H7 (cell line): Measurements from ENCODE around the gene RAPGEF4. TPM values are rescaled to one million over a fixed set of nuclear protein-coding genes. Genes with fewer than 3 reads are reported as not detected.

Source experiments
- DNase-seq: peaks from one replicate; pipeline ENCODE4 v3.0.0; 2012
- H3K27me3 ChIP-seq: 2 replicates; pipeline ENCODE4 v1.6.0; 2011; ENCODE audit warnings: mild to moderate bottlenecking, low read length; ENCODE audit not compliant: control insufficient read depth, insufficient read depth
- H3K36me3 ChIP-seq: replicated peaks from 2 replicates; pipeline ENCODE4 v1.5.1; 2011; ENCODE audit warnings: low read length; ENCODE audit not compliant: control insufficient read depth, insufficient read depth
- H3K4me3 ChIP-seq: 2 replicates; pipeline ENCODE4 v1.5.1; 2011; ENCODE audit warnings: low read depth, mild to moderate bottlenecking, control low read depth, low read length, moderate library complexity; ENCODE audit not compliant: insufficient read depth
- total RNA-seq: library from RNA; depleted of rRNA; stranded (reverse); fragments of >200 nt; shearing (Covaris generic); gene quantifications from 2 replicates; pipeline ENCODE4 v1.2.3, GENCODE V29; 2014

The RAPGEF4 gene
- total RNA-seq, 1 experiment from 2014 or later = 0.69 TPM

GRCh38 chr2:172842511-172843265 lies 107.0 kb downstream of the RAPGEF4 start:
- Histone ChIP-seq H3K4me3 (no peak overlapping the region), H3K36me3 (no peaks in the 10 kb centered on the region), H3K27me3 (no peaks in the 10 kb centered on the region)
- DNase-seq = no peak

DNA sequence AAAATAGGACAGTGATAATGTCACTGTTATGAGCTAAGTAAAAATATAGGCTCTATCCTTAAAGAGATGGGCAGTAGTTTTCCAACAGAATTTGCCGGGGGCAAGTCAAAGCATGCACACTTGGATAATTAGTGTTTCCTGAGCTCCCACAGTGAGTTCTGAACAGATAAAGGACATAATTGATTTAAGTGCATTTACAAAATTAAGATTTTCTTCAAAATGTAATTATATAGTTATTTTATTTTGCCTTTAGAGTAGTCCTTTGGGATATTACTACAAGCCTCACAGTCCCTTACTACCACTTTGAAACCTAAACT lies 107.6 kb downstream of the RAPGEF4 start:
- H3K27me3 ChIP-seq = no peaks in the 10 kb centered on the region

GRCh38 chr2:172843902-172844715 lies 108.5 kb downstream of the RAPGEF4 start:
- no peaks in the 10 kb centered on the region for H3K36me3 ChIP-seq
- no peaks in the 10 kb centered on the region for H3K27me3 ChIP-seq
- no peak for DNase-seq
- H3K4me3 ChIP-seq = no peak overlapping the region

More for the DNA sequence above, 107.6 kb downstream of the RAPGEF4 start:
- DNase-seq = no peak
- no peaks in the 10 kb centered on the region for H3K36me3 ChIP-seq
- no peak overlapping the region for H3K4me3 ChIP-seq

GRCh38 chr2:172845028-172845630 lies 109.5 kb downstream of the RAPGEF4 start:
- Histone ChIP-seq H3K27me3 (no peaks in the 10 kb centered on the region), H3K36me3 (no peaks in the 10 kb centered on the region), H3K4me3 (no peak overlapping the region)
- DNase-seq = no peak

- DNase-seq = no peak
Measured at GRCh38 chr2:172846551-172846950, 110.9 kb downstream of the RAPGEF4 start.

DNA sequence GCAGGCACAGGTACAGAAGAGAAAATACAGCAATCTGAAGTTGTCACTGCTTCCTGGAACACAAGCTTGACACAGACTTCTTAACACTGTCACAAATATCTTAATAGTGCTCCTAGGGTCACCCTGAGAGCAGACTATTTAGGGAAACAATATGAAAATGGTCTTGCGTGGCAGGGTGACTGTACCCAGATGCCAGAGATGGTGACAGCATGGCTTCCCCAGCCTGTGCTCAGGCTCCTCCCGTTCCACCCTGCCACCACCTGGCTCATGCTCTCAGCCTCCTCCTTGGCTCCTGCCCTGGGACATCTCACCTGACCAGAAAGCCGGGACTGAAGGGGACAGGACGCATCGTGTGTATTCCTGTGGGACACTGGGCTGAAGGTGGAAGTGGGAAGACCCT lies 111.5 kb downstream of the RAPGEF4 start:
- Histone ChIP-seq H3K27me3 (no peaks in the 10 kb centered on the region), H3K36me3 (no peaks in the 10 kb centered on the region), H3K4me3 (no peak overlapping the region)
- DNase-seq = no peak

More at GRCh38 chr2:172846551-172846950, 110.9 kb downstream of the RAPGEF4 start:
- Histone ChIP-seq H3K36me3 (no peaks in the 10 kb centered on the region), H3K27me3 (no peaks in the 10 kb centered on the region), H3K4me3 (no peak overlapping the region)

GRCh38 chr2:172848519-172848918 lies 112.9 kb downstream of the RAPGEF4 start:
- DNase-seq = no peak
- no peak overlapping the region for H3K4me3 ChIP-seq
- no peaks in the 10 kb centered on the region for H3K27me3 ChIP-seq
- no peaks in the 10 kb centered on the region for H3K36me3 ChIP-seq

DNA sequence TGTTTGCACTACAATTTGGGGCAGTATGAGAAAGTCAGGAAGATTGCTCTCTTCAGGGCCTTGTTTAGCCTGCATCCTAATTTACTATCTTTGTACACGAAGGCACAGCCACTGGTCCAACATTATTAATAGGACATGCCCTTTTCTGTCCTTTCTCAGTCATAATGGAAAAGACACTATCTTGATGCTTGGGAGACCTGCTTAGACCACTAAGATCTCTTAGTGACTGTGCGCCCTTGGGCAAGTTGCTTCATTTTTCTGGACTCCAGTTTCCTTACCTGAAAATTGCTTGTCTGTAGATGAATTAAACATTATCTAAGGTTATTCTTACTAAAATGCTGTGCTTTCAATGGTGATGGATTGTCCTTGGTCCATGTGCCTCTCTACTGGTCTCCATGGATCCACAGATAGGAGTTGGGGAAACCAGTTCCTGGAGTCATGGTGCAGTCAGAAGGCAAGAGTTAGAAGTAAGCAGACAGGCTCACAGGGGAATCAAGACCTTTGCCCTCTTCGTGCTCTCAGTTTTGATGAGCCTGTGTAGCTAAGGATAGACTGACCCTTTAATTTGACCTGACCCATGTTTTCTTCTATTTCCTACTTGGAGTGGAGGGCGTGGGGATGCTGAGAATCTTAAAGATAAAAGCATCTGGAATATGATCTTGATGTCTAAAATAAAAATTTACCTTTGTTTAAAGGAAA lies 114.0 kb downstream of the RAPGEF4 start:
- Histone ChIP-seq H3K36me3 (no peaks in the 10 kb centered on the region), H3K4me3 (no peak overlapping the region), H3K27me3 (no peaks in the 10 kb centered on the region)
- DNase-seq = no peak

GRCh38 chr2:172855588-172855987 lies 119.9 kb downstream of the RAPGEF4 start:
- Histone ChIP-seq H3K36me3 (no peaks in the 10 kb centered on the region), H3K4me3 (no peak overlapping the region), H3K27me3 (no peaks in the 10 kb centered on the region)
- DNase-seq = no peak

DNA sequence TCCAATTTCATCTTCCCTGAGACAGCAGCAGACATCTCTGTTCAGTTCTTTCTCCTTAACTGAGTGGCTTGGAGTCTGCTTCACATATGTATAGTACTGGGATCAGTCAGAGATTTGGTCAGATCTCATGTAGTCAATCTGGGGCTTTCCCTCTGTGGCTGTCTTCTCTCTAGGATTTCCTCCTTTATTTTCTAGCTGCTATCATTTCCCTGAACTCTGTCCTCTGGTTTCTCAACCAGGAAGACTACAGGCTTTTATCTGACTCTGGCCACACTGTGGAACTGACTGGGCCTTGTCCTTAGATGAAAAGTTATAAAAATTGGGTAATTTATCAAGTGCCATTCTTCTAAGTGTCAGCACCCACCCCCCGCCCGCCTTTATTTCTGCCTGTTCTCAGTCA lies 121.0 kb downstream of the RAPGEF4 start:
- no peaks in the 10 kb centered on the region for H3K27me3 ChIP-seq
- no peak for DNase-seq
- no peak overlapping the region for H3K4me3 ChIP-seq
- H3K36me3 ChIP-seq = no peaks in the 10 kb centered on the region

DNA sequence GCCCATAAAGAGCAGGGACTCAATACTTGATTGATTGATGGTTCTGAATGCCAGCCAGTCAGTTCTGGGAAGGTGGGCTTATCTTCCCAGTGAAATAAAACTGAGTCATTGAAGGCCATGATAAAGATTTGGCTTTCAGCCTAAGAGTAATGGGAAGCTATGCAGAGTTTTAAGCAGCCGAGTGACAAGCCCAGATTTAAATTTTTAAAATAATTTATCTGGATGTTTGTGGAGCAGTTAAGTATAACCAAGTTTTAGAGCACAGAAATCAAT lies 122.8 kb downstream of the RAPGEF4 start:
- DNase-seq = no peak
- no peaks in the 10 kb centered on the region for H3K27me3 ChIP-seq
- no peak overlapping the region for H3K4me3 ChIP-seq
- H3K36me3 ChIP-seq = no peaks in the 10 kb centered on the region

DNA sequence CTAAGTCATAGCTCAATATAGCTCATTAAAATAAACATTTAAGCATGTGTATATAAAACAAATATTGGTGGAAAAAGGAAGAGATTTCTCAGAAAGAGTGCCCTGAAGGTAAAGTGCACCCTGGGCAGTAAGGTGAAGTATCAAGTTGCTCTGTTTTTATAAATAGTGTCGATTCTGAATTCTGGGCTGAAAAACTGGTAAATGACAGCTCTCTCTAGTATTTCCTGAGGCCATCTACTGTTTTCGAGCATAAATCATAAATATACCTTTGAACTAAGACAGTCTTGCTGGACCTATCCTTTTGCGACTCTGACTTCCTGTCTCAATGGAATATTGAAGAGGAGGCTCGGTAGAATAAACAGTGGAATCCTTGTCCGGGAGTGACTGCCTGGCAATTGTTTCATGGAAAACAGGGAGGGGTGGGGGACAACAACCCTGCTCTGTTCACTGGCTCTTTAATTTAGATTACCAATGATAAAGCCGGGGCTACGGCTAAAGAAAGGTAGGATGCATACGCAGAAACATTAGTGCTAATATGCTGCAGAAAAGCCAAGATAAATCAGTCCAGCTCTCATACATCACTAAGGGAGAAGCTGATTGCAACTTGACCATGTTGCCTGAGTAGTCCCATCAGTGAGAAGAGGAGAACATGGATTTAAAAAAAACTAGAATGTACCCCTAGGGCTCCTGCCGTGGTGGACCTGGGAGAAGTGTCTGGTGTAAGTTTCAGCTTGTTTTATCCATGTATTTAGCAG lies 124.1 kb downstream of the RAPGEF4 start:
- Histone ChIP-seq H3K4me3 (no peak overlapping the region), H3K36me3 (no peaks in the 10 kb centered on the region), H3K27me3 (no peaks in the 10 kb centered on the region)
- DNase-seq = no peak

- DNase-seq = no peak
- H3K4me3 ChIP-seq = no peak overlapping the region
- H3K27me3 ChIP-seq = no peaks in the 10 kb centered on the region
- H3K36me3 ChIP-seq = no peaks in the 10 kb centered on the region
Measured at GRCh38 chr2:172860336-172860707, 124.7 kb downstream of the RAPGEF4 start.

GRCh38 chr2:172861098-172861497 lies 125.5 kb downstream of the RAPGEF4 start:
- no peak overlapping the region for H3K4me3 ChIP-seq

More at GRCh38 chr2:172861098-172861497, 125.5 kb downstream of the RAPGEF4 start:
- Histone ChIP-seq H3K27me3 (no peaks in the 10 kb centered on the region), H3K36me3 (no peaks in the 10 kb centered on the region)
- no peak for DNase-seq
